ENCODE results near the gene CDCA4.

CDCA4 gene

GRCh38 chr14:104970231-104971068 is 50.4 kb downstream of the CDCA4 start:
- peak overlapping the region; percentile 67 for H3K4me3 ChIP-seq (ENCODE audit: control insufficient read depth, low read depth, low read length)
- no peak for TF ChIP-seq CTCF (IDR thresholded peaks at IDR 0.05; ENCODE audit: control insufficient read depth, insufficient read depth, low read depth, low read length, missing control alignments)
- DNase-seq (ENCODE audit: low read depth), result peak; percentile 55

GRCh38 chr14:104969741-104970230 is 51.1 kb downstream of the CDCA4 start:
- peak overlapping the region; percentile 67 for H3K4me3 ChIP-seq (ENCODE audit: control insufficient read depth, low read depth, low read length)
- no peak for TF ChIP-seq CTCF (IDR thresholded peaks at IDR 0.05; ENCODE audit: control insufficient read depth, insufficient read depth, low read depth, low read length, missing control alignments)
- DNase-seq (ENCODE audit: low read depth), result no peak

- DNase-seq (ENCODE audit: low read depth), result no peak
- TF ChIP-seq CTCF (IDR thresholded peaks at IDR 0.05; ENCODE audit: control insufficient read depth, insufficient read depth, low read depth, low read length, missing control alignments), result no peak
- H3K4me3 ChIP-seq (ENCODE audit: control insufficient read depth, low read depth, low read length), result peak overlapping the region; percentile 67
Observed at GRCh38 chr14:104968541-104969401, 52.1 kb downstream of the CDCA4 start.

GRCh38 chr14:104968153-104968527 is 52.7 kb downstream of the CDCA4 start:
- DNase-seq (ENCODE audit: low read depth), result no peak
- TF ChIP-seq CTCF (IDR thresholded peaks at IDR 0.05; ENCODE audit: control insufficient read depth, insufficient read depth, low read depth, low read length, missing control alignments), result no peak
- peak overlapping the region; percentile 67 for H3K4me3 ChIP-seq (ENCODE audit: control insufficient read depth, low read depth, low read length)

- no peak for DNase-seq (ENCODE audit: low read depth)
Observed at GRCh38 chr14:104967386-104968152, 53.3 kb downstream of the CDCA4 start.

More at GRCh38 chr14:104967386-104968152, 53.3 kb downstream of the CDCA4 start:
- peak overlapping the region; percentile 67 for H3K4me3 ChIP-seq (ENCODE audit: control insufficient read depth, low read depth, low read length)
- no peak for TF ChIP-seq CTCF (IDR thresholded peaks at IDR 0.05; ENCODE audit: control insufficient read depth, insufficient read depth, low read depth, low read length, missing control alignments)
